ENCODE results near the gene SYNPO.
A peak's percentile ranks its signal among the peaks of the same experiment; 100 is the strongest.

SYNPO gene

DNA sequence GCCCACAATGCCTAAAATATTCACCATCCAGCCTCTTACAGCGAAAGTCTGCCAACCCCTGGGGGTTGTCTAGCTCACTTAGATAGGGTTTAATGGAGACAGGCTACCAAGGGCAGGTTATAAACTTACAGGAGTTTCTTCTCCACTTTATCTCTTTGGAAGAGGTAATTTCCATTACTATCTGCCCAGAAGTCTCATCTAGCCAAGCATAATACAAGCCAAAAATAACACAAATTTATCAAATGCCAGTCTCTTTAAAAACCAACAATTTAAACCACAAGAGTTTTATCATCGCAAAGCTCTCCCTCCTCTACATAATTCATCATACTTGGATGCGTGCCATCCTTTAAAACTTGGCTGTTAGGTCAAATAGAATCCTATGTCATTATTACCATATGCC lies 54.2 kb downstream of the SYNPO start:
- TF ChIP-seq, protein P1, sequence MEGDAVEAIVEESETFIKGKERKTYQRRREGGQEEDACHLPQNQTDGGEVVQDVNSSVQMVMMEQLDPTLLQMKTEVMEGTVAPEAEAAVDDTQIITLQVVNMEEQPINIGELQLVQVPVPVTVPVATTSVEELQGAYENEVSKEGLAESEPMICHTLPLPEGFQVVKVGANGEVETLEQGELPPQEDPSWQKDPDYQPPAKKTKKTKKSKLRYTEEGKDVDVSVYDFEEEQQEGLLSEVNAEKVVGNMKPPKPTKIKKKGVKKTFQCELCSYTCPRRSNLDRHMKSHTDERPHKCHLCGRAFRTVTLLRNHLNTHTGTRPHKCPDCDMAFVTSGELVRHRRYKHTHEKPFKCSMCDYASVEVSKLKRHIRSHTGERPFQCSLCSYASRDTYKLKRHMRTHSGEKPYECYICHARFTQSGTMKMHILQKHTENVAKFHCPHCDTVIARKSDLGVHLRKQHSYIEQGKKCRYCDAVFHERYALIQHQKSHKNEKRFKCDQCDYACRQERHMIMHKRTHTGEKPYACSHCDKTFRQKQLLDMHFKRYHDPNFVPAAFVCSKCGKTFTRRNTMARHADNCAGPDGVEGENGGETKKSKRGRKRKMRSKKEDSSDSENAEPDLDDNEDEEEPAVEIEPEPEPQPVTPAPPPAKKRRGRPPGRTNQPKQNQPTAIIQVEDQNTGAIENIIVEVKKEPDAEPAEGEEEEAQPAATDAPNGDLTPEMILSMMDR (IDR thresholded peaks at IDR 0.05; ENCODE audit: borderline replicate concordance, insufficient read depth, low read depth, low read length), result no peak
- no peak overlapping the region for H3K4me3 ChIP-seq (ENCODE audit: low read depth, low read length)

DNA sequence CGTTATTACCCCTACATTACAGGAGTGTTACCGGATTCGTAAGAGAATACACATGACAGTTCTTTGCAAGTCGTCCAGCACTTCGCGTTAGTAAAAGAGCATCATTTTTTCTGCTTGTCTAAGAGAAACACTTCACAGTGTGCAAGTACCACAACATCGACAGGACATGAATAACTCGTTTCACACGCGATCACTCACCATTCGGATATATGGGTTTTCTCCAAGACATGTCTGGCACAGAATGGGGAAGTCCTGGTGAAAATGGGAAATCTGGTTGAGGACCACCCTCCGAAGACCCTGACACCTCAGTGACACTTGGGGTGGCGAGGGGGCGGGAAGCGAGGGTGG lies 59.8 kb downstream of the SYNPO start:
- peak overlapping the region; percentile 85 for H3K4me3 ChIP-seq (ENCODE audit: low read depth, low read length)
- TF ChIP-seq, protein P1 (IDR thresholded peaks at IDR 0.05; ENCODE audit: borderline replicate concordance, insufficient read depth, low read depth, low read length), result no peak

DNA sequence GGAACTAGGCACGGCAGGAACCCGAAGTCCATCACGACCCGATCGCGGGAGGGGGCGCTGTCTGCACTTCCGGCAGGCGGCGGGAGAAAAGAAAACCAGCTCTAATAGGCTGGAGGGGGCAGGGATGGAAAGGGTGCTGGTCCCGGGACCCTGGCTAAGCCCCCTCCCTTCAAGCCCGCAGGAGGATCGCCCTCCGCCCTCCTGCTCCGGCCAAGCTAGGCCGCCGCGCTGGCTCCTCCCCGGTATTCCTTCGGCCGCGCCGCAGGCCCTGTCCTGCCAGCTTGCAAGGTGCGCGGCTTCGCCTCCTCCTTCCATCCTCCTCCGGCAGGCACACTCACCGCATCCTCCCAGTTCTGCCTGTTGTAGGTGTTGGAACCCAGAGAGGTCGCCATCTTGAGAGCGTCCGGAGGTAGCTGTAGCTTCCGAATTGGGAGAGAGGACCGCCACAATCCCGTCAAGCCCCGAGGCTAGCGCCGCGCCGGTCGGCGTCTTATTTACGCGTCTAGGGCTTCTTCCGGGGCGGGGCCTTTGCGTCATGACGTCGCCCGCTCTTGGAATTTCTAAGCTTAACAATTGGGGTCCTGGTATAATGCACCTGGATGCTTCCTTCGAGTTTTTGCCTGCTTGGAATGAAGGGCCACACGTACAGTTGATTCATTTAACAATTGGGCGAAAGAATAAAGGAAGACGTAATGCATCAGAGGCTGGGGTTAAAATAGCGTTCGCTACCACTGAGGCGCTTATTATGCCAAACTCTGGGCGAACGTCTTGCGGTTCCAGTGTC lies 60.3 kb downstream of the SYNPO start, which contains the start of gene RBM22:
RBM22 (minus strand) TSS at position 469 of the 784 bp plus-strand sequence; CDS start at position 392, 77 bp downstream.
- TF ChIP-seq, protein P1 (IDR thresholded peaks at IDR 0.05; ENCODE audit: borderline replicate concordance, insufficient read depth, low read depth, low read length), result peak; percentile 64
- H3K4me3 ChIP-seq (ENCODE audit: low read depth, low read length), result peak within 1 kb of the TSS; percentile 85

DNA sequence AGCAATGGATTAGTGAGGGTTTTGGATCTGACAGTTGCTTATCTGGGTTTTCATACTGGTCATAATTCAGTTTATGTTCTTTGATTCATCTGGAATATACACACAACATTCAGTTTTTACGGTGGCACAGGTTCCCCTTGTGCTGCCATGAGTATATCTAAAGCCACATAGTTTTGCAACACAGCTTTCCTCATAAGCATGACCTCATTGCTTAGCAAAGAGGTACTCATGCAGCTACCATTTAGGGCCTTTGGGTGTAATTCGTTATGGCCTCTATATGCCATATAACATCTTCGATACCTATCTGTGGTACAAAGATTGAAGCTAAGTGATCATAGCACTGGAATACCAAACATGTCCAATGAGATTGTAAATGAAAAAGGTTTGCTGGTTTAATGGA lies 63.3 kb downstream of the SYNPO start:
- H3K4me3 ChIP-seq (ENCODE audit: low read depth, low read length), result no peak overlapping the region
- TF ChIP-seq, protein P1 (IDR thresholded peaks at IDR 0.05; ENCODE audit: borderline replicate concordance, insufficient read depth, low read depth, low read length), result no peak

DNA sequence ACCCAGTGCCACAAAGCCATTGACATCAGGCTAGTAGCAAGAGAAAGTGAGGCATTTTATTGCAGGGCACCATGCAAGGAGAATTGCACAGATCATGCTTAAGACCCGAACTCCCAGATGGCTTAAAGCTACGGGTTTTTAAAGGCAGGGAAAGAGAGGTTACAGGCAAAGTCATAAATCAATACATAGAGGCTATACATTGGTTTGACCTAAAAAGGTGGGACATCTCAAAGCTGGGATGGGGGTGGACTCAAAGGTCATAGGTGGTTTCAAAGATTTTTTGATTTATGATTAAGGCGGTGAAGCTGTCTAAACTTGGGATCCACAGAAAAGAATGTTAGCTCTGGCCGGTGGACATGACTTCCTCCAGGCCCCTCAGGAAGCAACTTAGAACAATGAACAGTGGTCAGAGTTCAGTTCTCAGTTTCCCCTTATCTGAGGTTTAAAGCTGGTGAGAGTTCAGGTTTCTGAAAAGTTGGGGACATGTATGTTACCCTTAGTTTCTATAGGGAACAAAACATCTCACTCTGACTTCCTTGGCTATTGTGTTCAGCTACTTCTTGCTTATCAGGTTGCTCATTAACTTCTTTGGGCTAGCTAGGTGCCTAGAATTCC lies 66.4 kb downstream of the SYNPO start:
- H3K4me3 ChIP-seq (ENCODE audit: low read depth, low read length), result no peak overlapping the region
- TF ChIP-seq, protein P1 (IDR thresholded peaks at IDR 0.05; ENCODE audit: borderline replicate concordance, insufficient read depth, low read depth, low read length), result no peak

Measured in GM12875 (cell line).